HG02588 (cell line): Measurements from ENCODE around the gene GLT6D1.
"Not testable (repeated sequence)": the region's sequence is repeated elsewhere in the genome, so short reads cannot be mapped to it uniquely, and the experiment has no call there.

Experiments used
- ATAC-seq: cut with Tn5 transposase; IDR thresholded peaks from one replicate; pipeline ENCODE4 v1.9.1; 2021; ENCODE audit warnings: mild to moderate bottlenecking, moderate library complexity; ENCODE audit not compliant: unreplicated experiment

Gene GLT6D1

GRCh38 chr9:135665795-135666189 is 26.5 kb upstream of the GLT6D1 start:
- no peak for ATAC-seq

- no peak for ATAC-seq
Measured at GRCh38 chr9:135664801-135665794, 25.8 kb upstream of the GLT6D1 start.

- no peak for ATAC-seq
Measured at GRCh38 chr9:135664266-135664665, 24.9 kb upstream of the GLT6D1 start.

- ATAC-seq = no peak
Measured at GRCh38 chr9:135663857-135664256, 24.5 kb upstream of the GLT6D1 start.

- ATAC-seq = no peak
Measured at GRCh38 chr9:135663451-135663770, 24.1 kb upstream of the GLT6D1 start.

GRCh38 chr9:135662758-135663450 is 23.6 kb upstream of the GLT6D1 start, which contains the start of gene LCN9:
Gene LCN9 (plus strand): TSS chr9:135663309. CDS start chr9:135663322, 13 bp downstream.
- ATAC-seq = no peak

- no peak for ATAC-seq
Measured at GRCh38 chr9:135661816-135662560, 22.6 kb upstream of the GLT6D1 start.

GRCh38 chr9:135660407-135660806 is 21.1 kb upstream of the GLT6D1 start:
- no peak for ATAC-seq

- no peak for ATAC-seq
Measured at GRCh38 chr9:135659252-135659651, 19.9 kb upstream of the GLT6D1 start.

GRCh38 chr9:135657416-135657815 is 18.1 kb upstream of the GLT6D1 start:
- ATAC-seq = no peak

- ATAC-seq = no peak
Measured at GRCh38 chr9:135655317-135655716, 16.0 kb upstream of the GLT6D1 start.

- ATAC-seq = no peak
Measured at GRCh38 chr9:135650408-135650807, 11.1 kb upstream of the GLT6D1 start.

- ATAC-seq = no peak
Measured at GRCh38 chr9:135649508-135649907, 10.2 kb upstream of the GLT6D1 start.

GRCh38 chr9:135648494-135649410 is 9.4 kb upstream of the GLT6D1 start:
- ATAC-seq = no peak

- ATAC-seq = no peak
Measured at GRCh38 chr9:135647884-135648283, 8.5 kb upstream of the GLT6D1 start.

GRCh38 chr9:135644631-135645218 is 5.4 kb upstream of the GLT6D1 start:
- ATAC-seq = no peak

- ATAC-seq = no peak
Measured at GRCh38 chr9:135641745-135642144, 2.4 kb upstream of the GLT6D1 start.

- no peak for ATAC-seq
Measured at GRCh38 chr9:135641047-135641446, 1.7 kb upstream of the GLT6D1 start.

- ATAC-seq = not testable (repeated sequence)
Measured at GRCh38 chr9:135636930-135637530, 2.3 kb downstream of the GLT6D1 start.
